Loucy (cell line): ENCODE results near the gene MMP27.
"Not testable (repeated sequence)": the region's sequence is repeated elsewhere in the genome, so short reads cannot be mapped to it uniquely, and the experiment has no call there.

ENCODE experiments used
- H2AFZ ChIP-seq: fragments of 200-600 bp; sonication (generic); 2 replicates; pipeline ENCODE4 v1.6.0; 2016; ENCODE audit warnings: antibody characterized with exemption, mild to moderate bottlenecking, low read length, moderate library complexity
- H3F3A ChIP-seq: fragments of 200-600 bp; 2 replicates; pipeline ENCODE4 v1.6.0; 2016; ENCODE audit warnings: antibody characterized with exemption, low read depth, mild to moderate bottlenecking
- H3K27me3 ChIP-seq: fragments of 200-600 bp; sonication (generic); 2 replicates; pipeline ENCODE4 v1.6.1; 2014; ENCODE audit warnings: low read length, mild to moderate bottlenecking; ENCODE audit not compliant: insufficient read depth, poor library complexity, severe bottlenecking
- H3K36me3 ChIP-seq: fragments of 200-600 bp; sonication (generic); 2 replicates; pipeline ENCODE4 v1.6.1; 2016; ENCODE audit warnings: low read length; ENCODE audit not compliant: insufficient read depth
- H3K4me1 ChIP-seq: fragments of 200-600 bp; sonication (generic); 2 replicates; pipeline ENCODE4 v1.5.1; 2014; ENCODE audit warnings: low read length, mild to moderate bottlenecking; ENCODE audit not compliant: insufficient read depth, poor library complexity, severe bottlenecking
- H3K4me2 ChIP-seq: fragments of 200-600 bp; sonication (generic); 2 replicates; pipeline ENCODE4 v1.6.0; 2014; ENCODE audit warnings: antibody characterized with exemption, low read length, low read depth, mild to moderate bottlenecking; ENCODE audit not compliant: poor library complexity, severe bottlenecking
- H3K4me3 ChIP-seq: fragments of 200-600 bp; sonication (generic); 2 replicates; pipeline ENCODE4 v1.5.1; 2014; ENCODE audit warnings: low read length, mild to moderate bottlenecking, mixed read lengths; ENCODE audit not compliant: poor library complexity, severe bottlenecking
- H3K79me2 ChIP-seq: fragments of 200-600 bp; sonication (generic); 2 replicates; pipeline ENCODE4 v1.6.1; 2014; ENCODE audit warnings: low read length; ENCODE audit not compliant: insufficient read depth
- H3K9ac ChIP-seq: fragments of 200-600 bp; sonication (generic); 2 replicates; pipeline ENCODE4 v1.6.0; 2014; ENCODE audit warnings: mild to moderate bottlenecking, low read depth, low read length, moderate library complexity; ENCODE audit not compliant: poor library complexity, severe bottlenecking
- H3K9me2 ChIP-seq: fragments of 200-600 bp; sonication (generic); replicated peaks from 2 replicates; pipeline ENCODE4 v1.6.1; 2016; ENCODE audit warnings: low read depth, low read length, mixed read lengths
- H3K9me3 ChIP-seq: fragments of 200-600 bp; sonication (generic); 2 replicates; pipeline ENCODE4 v1.6.1; 2014; ENCODE audit warnings: mild to moderate bottlenecking, antibody characterized with exemption, low read length, low read depth; ENCODE audit not compliant: insufficient read depth
- H4K20me1 ChIP-seq: fragments of 200-600 bp; sonication (generic); 2 replicates; pipeline ENCODE4 v1.6.0; 2014; ENCODE audit warnings: antibody characterized with exemption, low read length, mild to moderate bottlenecking; ENCODE audit not compliant: insufficient read depth, poor library complexity, severe bottlenecking
- EZH2phosphoT487 ChIP-seq: fragments of 200-600 bp; IDR thresholded peaks from 2 replicates; pipeline ENCODE4 v1.6.1; 2018; ENCODE audit warnings: antibody characterized with exemption, mild to moderate bottlenecking, moderate library complexity, borderline replicate concordance
- TF ChIP-seq, protein P1 (sequence below): fragments of 200-600 bp; sonication (generic); conservative IDR thresholded peaks from 2 replicates; pipeline ENCODE4 v1.5.1; 2014; ENCODE audit warnings: mild to moderate bottlenecking, antibody characterized with exemption, low read length

Gene MMP27

DNA sequence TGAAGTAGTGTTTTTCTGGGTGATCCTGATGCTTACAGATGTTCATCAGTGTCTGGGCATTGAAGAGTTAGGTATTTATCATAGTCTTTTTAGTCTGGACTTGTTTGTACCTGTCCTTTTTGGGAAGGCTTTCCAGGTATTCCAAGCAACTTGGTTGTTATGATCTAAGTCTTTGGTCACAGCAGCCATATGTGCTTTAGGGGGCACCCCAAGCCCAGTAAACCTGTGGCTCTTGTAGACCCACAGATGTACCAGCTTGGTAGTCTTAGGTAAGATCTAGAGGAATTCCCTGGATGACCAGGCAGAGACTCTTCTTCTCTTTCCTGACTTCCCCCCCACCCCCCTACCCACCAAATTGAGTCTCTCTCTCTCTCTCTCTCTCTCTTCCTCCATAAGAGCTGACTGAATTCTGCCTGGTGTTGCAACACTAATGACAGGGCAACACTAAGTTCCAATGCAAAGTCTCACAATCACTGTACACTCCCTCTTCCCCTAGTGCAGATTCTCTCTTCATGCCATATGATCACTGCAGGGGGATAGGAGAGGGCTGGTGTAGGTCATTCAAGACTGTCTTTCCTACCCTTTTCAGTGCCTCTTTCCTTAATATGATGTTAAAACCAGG lies 43.6 kb upstream of the MMP27 start:
- no peaks in the 10 kb centered on the region for H3K4me1 ChIP-seq
- no peak overlapping the region for H3K9ac ChIP-seq
- no peak overlapping the region for H3K4me3 ChIP-seq
- no peaks in the 10 kb centered on the region for H3K79me2 ChIP-seq
- TF ChIP-seq EZH2phosphoT487: no peak
- TF ChIP-seq, protein P1, sequence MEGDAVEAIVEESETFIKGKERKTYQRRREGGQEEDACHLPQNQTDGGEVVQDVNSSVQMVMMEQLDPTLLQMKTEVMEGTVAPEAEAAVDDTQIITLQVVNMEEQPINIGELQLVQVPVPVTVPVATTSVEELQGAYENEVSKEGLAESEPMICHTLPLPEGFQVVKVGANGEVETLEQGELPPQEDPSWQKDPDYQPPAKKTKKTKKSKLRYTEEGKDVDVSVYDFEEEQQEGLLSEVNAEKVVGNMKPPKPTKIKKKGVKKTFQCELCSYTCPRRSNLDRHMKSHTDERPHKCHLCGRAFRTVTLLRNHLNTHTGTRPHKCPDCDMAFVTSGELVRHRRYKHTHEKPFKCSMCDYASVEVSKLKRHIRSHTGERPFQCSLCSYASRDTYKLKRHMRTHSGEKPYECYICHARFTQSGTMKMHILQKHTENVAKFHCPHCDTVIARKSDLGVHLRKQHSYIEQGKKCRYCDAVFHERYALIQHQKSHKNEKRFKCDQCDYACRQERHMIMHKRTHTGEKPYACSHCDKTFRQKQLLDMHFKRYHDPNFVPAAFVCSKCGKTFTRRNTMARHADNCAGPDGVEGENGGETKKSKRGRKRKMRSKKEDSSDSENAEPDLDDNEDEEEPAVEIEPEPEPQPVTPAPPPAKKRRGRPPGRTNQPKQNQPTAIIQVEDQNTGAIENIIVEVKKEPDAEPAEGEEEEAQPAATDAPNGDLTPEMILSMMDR: no peak
- H3K36me3 ChIP-seq: no peaks in the 10 kb centered on the region
- H3K4me2 ChIP-seq: no peak overlapping the region
- H3K9me3 ChIP-seq: no peaks in the 10 kb centered on the region
- no peaks in the 10 kb centered on the region for H3K9me2 ChIP-seq
- no peaks in the 10 kb centered on the region for H3F3A ChIP-seq
- no peaks in the 10 kb centered on the region for H4K20me1 ChIP-seq
- H3K27me3 ChIP-seq: peaks cover 6% of the 10 kb centered on the region
- no peak overlapping the region for H2AFZ ChIP-seq

DNA sequence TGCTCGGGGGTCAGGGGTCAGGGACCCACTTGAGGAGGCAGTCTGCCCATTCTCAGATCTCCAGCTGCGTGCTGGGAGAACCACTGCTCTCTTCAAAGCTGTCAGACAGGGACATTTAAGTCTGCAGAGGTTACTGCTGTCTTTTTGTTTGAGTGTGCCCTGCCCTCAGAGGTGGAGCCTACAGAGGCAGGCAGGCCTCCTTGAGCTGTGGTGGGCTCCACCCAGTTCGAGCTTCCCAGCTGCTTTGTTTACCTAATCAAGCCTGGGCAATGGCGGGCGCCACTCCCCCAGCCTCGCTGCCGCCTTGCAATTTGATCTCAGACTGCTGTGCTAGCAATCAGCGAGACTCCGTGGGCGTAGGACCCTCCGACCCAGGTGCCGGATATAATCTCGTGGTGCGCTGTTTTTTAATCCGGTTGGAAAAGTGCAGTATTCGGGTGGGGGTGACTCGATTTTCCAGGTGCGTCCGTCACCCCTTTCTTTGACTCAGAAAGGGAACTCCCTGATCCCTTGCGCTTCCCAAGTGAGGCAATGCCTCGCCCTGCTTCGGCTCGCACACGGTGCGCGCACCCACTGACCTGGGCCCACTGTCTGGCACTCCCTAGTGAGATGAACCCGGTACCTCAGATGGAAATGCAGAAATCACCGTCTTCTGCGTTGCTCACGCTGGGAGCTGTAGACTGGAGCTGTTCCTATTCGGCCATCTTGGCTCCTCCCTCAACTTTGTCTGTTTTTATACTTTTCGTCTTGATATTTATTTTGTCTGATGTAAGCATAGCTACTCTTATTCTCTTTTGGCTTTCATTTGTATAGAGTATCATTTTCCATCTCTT lies 41.4 kb upstream of the MMP27 start:
- H3K4me1 ChIP-seq, H3K79me2 ChIP-seq, H3K9ac ChIP-seq, H3K4me3 ChIP-seq, H3K36me3 ChIP-seq, H3K9me3 ChIP-seq, H4K20me1 ChIP-seq, H3K4me2 ChIP-seq, H3F3A ChIP-seq, H3K9me2 ChIP-seq, H2AFZ ChIP-seq, H3K27me3 ChIP-seq: not testable (repeated sequence)

DNA sequence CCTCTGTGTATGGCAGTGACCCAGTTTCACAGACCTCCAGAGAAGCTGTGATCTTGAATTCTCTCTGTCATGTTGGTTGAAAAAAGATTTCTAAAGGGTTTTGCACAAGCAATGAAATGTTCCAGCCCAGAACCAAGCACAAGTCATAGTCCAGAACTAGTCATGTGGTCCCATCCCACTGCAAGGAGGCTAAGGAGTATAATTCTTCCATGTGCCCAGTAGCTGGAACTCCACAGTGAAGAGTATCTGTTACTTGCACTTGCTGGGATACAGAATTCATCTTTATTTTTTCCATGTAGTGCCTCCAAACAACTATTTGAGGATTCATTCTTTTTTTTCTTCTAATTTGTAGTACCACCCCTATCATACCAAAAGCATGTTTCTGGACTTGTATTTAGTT lies 29.1 kb upstream of the MMP27 start:
- Histone ChIP-seq H3K27me3 (peaks cover 3% of the 10 kb centered on the region), H3K4me1 (no peaks in the 10 kb centered on the region), H4K20me1 (no peaks in the 10 kb centered on the region), H3K4me3 (no peak overlapping the region), H3K79me2 (no peaks in the 10 kb centered on the region), H2AFZ (no peak overlapping the region), H3K9me2 (no peaks in the 10 kb centered on the region), H3F3A (no peaks in the 10 kb centered on the region), H3K4me2 (no peak overlapping the region), H3K9me3 (no peaks in the 10 kb centered on the region), H3K9ac (no peak overlapping the region), H3K36me3 (no peaks in the 10 kb centered on the region)
- TF ChIP-seq, protein P1: no peak
- no peak for TF ChIP-seq EZH2phosphoT487
